H1 (cell line): Measurements from ENCODE around the gene GABRG3. TPM values are rescaled to one million over a fixed set of nuclear protein-coding genes. Genes with fewer than 3 reads are reported as not detected.

Experiments
- CTCF ChIA-PET: fragments of 300-600 bp; sonication (Branson Sonifier 250); formaldehyde crosslinking; loops from one replicate; lab custom pipeline; 2021; ENCODE audit not compliant: partially characterized antibody; lab: Charles Lee
- POLR2A ChIA-PET: fragments of 300-600 bp; sonication (Branson Sonifier 250); formaldehyde crosslinking; loops from one replicate; lab custom pipeline; 2021; ENCODE audit warnings: inconsistent platforms; ENCODE audit not compliant: partially characterized antibody; lab: Charles Lee
- DNase-seq, 2 experiments: peaks; one replicate each; pipeline versions ENCODE4 v3.0.0 to v3.0.0-alpha.2; 2010 to 2022; ENCODE audit warnings: low spot score in 2 of 2, low read depth in 1 of 2, mixed read lengths in 1 of 2
- FAIRE-seq: peaks from 2 replicates; lab custom pipeline; 2011; peaks lifted over from hg19 to GRCh38; lab: Jason Lieb, UNC
- H2AFZ ChIP-seq: 2 replicates; pipeline ENCODE4 v1.8.1; 2012; ENCODE audit warnings: low read length, inconsistent platforms
- H2AK5ac ChIP-seq: 2 replicates; pipeline ENCODE4 v1.6.1; 2013; ENCODE audit warnings: low read depth, low read length
- H2BK120ac ChIP-seq: replicated peaks from 2 replicates; pipeline ENCODE3; 2013; ENCODE audit warnings: low read depth, low read length, inconsistent platforms
- H2BK12ac ChIP-seq: 2 replicates; pipeline ENCODE4 v1.6.1; 2013; ENCODE audit warnings: low read depth, low read length
- H2BK15ac ChIP-seq: 2 replicates; pipeline ENCODE4 v1.6.1; 2013; ENCODE audit warnings: low read length
- H2BK20ac ChIP-seq: 2 replicates; pipeline ENCODE4 v1.6.1; 2013; ENCODE audit warnings: low read length
- H2BK5ac ChIP-seq: 2 replicates; pipeline ENCODE4 v1.6.1; 2013; ENCODE audit warnings: low read depth, low read length
- H3K14ac ChIP-seq: 2 replicates; pipeline ENCODE4 v1.6.1; 2013; ENCODE audit warnings: inconsistent platforms; ENCODE audit not compliant: insufficient read length
- H3K18ac ChIP-seq: 2 replicates; pipeline ENCODE4 v1.6.1; 2013; ENCODE audit warnings: low read length; ENCODE audit errors: extremely low read depth
- H3K23ac ChIP-seq: 2 replicates; pipeline ENCODE4 v1.6.1; 2013; ENCODE audit warnings: inconsistent platforms; ENCODE audit not compliant: insufficient read length
- H3K23me2 ChIP-seq: 2 replicates; pipeline ENCODE4 v1.6.1; 2013; ENCODE audit warnings: low read depth, low read length
- H3K27ac ChIP-seq: 2 replicates; pipeline ENCODE4 v1.6.1; 2011; ENCODE audit warnings: low read depth, low read length, inconsistent platforms
- H3K27me3 ChIP-seq, 4 experiments: replicated peaks in 1 of 4; 1 replicate in 1 of 4; 2 replicates in 3 of 4; pipeline versions ENCODE4 v1.6.1 to v1.8.1; 2011 to 2013; ENCODE audit warnings: low read length in 3 of 4, mild to moderate bottlenecking in 3 of 4, inconsistent platforms in 2 of 4, mixed read lengths in 2 of 4, moderate library complexity in 1 of 4; ENCODE audit not compliant: control insufficient read depth in 3 of 4, insufficient read depth in 3 of 4; ENCODE audit errors: extremely low read depth in 1 of 4
- H3K36me3 ChIP-seq, 4 experiments: 2 replicates each; pipeline versions ENCODE4 v1.6.1 to v1.8.1; 2011 to 2013; ENCODE audit warnings: mild to moderate bottlenecking in 4 of 4, low read length in 3 of 4, moderate library complexity in 2 of 4, control low read depth in 1 of 4, inconsistent platforms in 1 of 4; ENCODE audit not compliant: insufficient read depth in 4 of 4, control insufficient read depth in 2 of 4
- H3K4ac ChIP-seq: replicated peaks from 2 replicates; pipeline ENCODE3; 2013; ENCODE audit warnings: low read length, low read depth, mixed read lengths, inconsistent platforms; ENCODE audit not compliant: insufficient read length
- H3K4me1 ChIP-seq, 4 experiments: replicated peaks in 1 of 4; 1 replicate in 1 of 4; 2 replicates in 3 of 4; pipeline versions ENCODE4 v1.6.1 to v1.8.1; 2011 to 2013; ENCODE audit warnings: low read length in 3 of 4, inconsistent platforms in 2 of 4, mixed read lengths in 1 of 4; ENCODE audit not compliant: insufficient read depth in 4 of 4, control insufficient read depth in 3 of 4
- H3K4me2 ChIP-seq, 2 experiments: 2 replicates each; pipeline versions ENCODE4 v1.6.1 to v1.8.1; 2011 to 2013; ENCODE audit warnings: low read depth in 2 of 2, low read length in 2 of 2, control low read depth in 1 of 2, inconsistent platforms in 1 of 2, mild to moderate bottlenecking in 1 of 2; ENCODE audit not compliant: insufficient read depth in 1 of 2
- H3K4me3 ChIP-seq, 4 experiments: fragments of 200-600, 300-600 bp in 1 of 4; sonication (generic), shearing (Covaris generic), sonication (Bioruptor Twin) in 1 of 4; 2 replicates each; pipeline versions ENCODE4 v1.5.1 to v1.8.1; 2011 to 2016; ENCODE audit warnings: low read length in 4 of 4, low read depth in 3 of 4, control low read depth in 2 of 4, inconsistent platforms in 2 of 4, mild to moderate bottlenecking in 2 of 4, mixed read lengths in 1 of 4, moderate library complexity in 1 of 4; ENCODE audit not compliant: insufficient read depth in 2 of 4; ENCODE audit errors: extremely low read depth in 1 of 4
- H3K56ac ChIP-seq: replicated peaks from 2 replicates; pipeline ENCODE3; 2013; ENCODE audit warnings: low read depth, mild to moderate bottlenecking, mixed read lengths, low read length, inconsistent platforms; ENCODE audit not compliant: insufficient read length
- H3K79me1 ChIP-seq: 2 replicates; pipeline ENCODE4 v1.6.1; 2013; ENCODE audit warnings: low read depth, low read length, control low read depth
- H3K79me2 ChIP-seq, 2 experiments: 2 replicates each; pipeline versions ENCODE4 v1.6.1 to v1.8.1; 2012 to 2013; ENCODE audit warnings: low read length in 2 of 2, mild to moderate bottlenecking in 2 of 2, inconsistent platforms in 1 of 2; ENCODE audit not compliant: insufficient read depth in 2 of 2, control insufficient read depth in 1 of 2
- H3K9ac ChIP-seq, 4 experiments: replicated peaks in 1 of 4; 1 replicate in 1 of 4; 2 replicates in 3 of 4; pipeline versions ENCODE4 v1.6.1 to v1.8.1; 2011 to 2013; ENCODE audit warnings: low read depth in 3 of 4, low read length in 3 of 4, control low read depth in 2 of 4, mild to moderate bottlenecking in 2 of 4, moderate library complexity in 2 of 4, inconsistent platforms in 1 of 4; ENCODE audit errors: extremely low read depth in 1 of 4
- H3K9me3 ChIP-seq, 2 experiments: 2 replicates each; pipeline versions ENCODE4 v1.6.1 to v1.8.1; 2012 to 2013; ENCODE audit warnings: mild to moderate bottlenecking in 2 of 2, moderate library complexity in 2 of 2, control low read depth in 1 of 2, inconsistent platforms in 1 of 2, low read depth in 1 of 2, low read length in 1 of 2, mixed read lengths in 1 of 2; ENCODE audit not compliant: insufficient read depth in 2 of 2
- H4K20me1 ChIP-seq, 2 experiments: replicated peaks in 1 of 2; 2 replicates each; pipeline versions ENCODE3 to v1.8.1; 2011 to 2013; ENCODE audit warnings: inconsistent platforms in 2 of 2, low read length in 2 of 2, mild to moderate bottlenecking in 1 of 2; ENCODE audit not compliant: insufficient read depth in 2 of 2, control insufficient read depth in 1 of 2
- H4K5ac ChIP-seq: 2 replicates; pipeline ENCODE4 v1.6.1; 2013; ENCODE audit warnings: low read length, low read depth, mixed read lengths, inconsistent platforms; ENCODE audit not compliant: insufficient read length
- H4K8ac ChIP-seq: 2 replicates; pipeline ENCODE4 v1.8.0; 2013; ENCODE audit warnings: mild to moderate bottlenecking, moderate library complexity, low read length, inconsistent platforms; ENCODE audit not compliant: insufficient read depth; ENCODE audit errors: extremely low read depth
- H4K91ac ChIP-seq: replicated peaks from 2 replicates; pipeline ENCODE3; 2013; ENCODE audit warnings: low read length, mixed read lengths, inconsistent platforms; ENCODE audit not compliant: insufficient read length
- CBX8 ChIP-seq: fragments of 300-800, 300-1000 bp; sonication (generic); IDR thresholded peaks from 2 replicates; pipeline ENCODE4 v1.7.1; 2016; ENCODE audit warnings: low read depth, low read length, borderline replicate concordance
- CTBP2 ChIP-seq: IDR thresholded peaks from 2 replicates; pipeline ENCODE4 v1.7.0; 2011; ENCODE audit warnings: borderline replicate concordance, mild to moderate bottlenecking, moderate library complexity, mixed read lengths, low read length; ENCODE audit not compliant: insufficient read depth, insufficient read length
- HDAC2 ChIP-seq, 2 experiments: fragments of 300-600 bp in 1 of 2; sonication (generic) in 1 of 2; IDR thresholded peaks; 2 replicates each; pipeline ENCODE4 v1.6.1; 2011 to 2012; ENCODE audit warnings: low read depth in 2 of 2, low read length in 2 of 2, mild to moderate bottlenecking in 2 of 2, moderate library complexity in 2 of 2, borderline replicate concordance in 1 of 2, inconsistent platforms in 1 of 2
- NANOG ChIP-seq: IDR thresholded peaks from 2 replicates; pipeline ENCODE4 v1.6.1; 2011; ENCODE audit warnings: low read length, low read depth, mild to moderate bottlenecking, inconsistent platforms; ENCODE audit not compliant: insufficient read depth, poor library complexity, severe bottlenecking
- RAD21 ChIP-seq, 2 experiments: IDR thresholded peaks in 1 of 2; conservative IDR thresholded peaks in 1 of 2; 2 replicates each; pipeline ENCODE4 v1.6.1; 2011; ENCODE audit warnings: low read depth in 2 of 2, low read length in 2 of 2, improper control_type of control experiment in 1 of 2, inconsistent platforms in 1 of 2, mild to moderate bottlenecking in 1 of 2, moderate library complexity in 1 of 2
- SIN3A ChIP-seq, 2 experiments: IDR thresholded peaks in 1 of 2; conservative IDR thresholded peaks in 1 of 2; 2 replicates each; pipeline ENCODE4 v1.6.1; 2011 to 2012; ENCODE audit warnings: low read length in 2 of 2, improper control_type of control experiment in 1 of 2, low read depth in 1 of 2, mild to moderate bottlenecking in 1 of 2
- SIX5 ChIP-seq: IDR thresholded peaks from 2 replicates; pipeline ENCODE4 v1.6.1; 2011; ENCODE audit warnings: mild to moderate bottlenecking, low read depth, low read length
- TAF1 ChIP-seq: IDR thresholded peaks from 2 replicates; pipeline ENCODE4 v1.6.1; 2011; ENCODE audit warnings: mild to moderate bottlenecking, low read depth, low read length
- WGBS, 2 experiments: shearing (Covaris generic) in 1 of 2; methylation state at CpG; one replicate each; pipeline versions ENCODE4 v1.1.6 to v1.1.7; 2013 to 2015; ENCODE audit warnings: low lambda C conversion rate in 2 of 2, mixed read lengths in 2 of 2, inconsistent platforms in 1 of 2, low coverage in 1 of 2, missing lambda C conversion rate in 1 of 2; ENCODE audit not compliant: insufficient replicate concordance in 2 of 2, insufficient coverage in 1 of 2, insufficient read length in 1 of 2; ENCODE audit errors: extremely low coverage in 1 of 2, missing lambda C conversion rate in 1 of 2; 5-methylcytosine and 5-hydroxymethylcytosine counted together
- polyA plus RNA-seq, 7 experiments: library from polyadenylated mRNA; depleted of rRNA in 3 of 7; stranded (reverse) in 5 of 7; unstranded in 2 of 7; fragments of >200 nt in 5 of 7; fragments of 200-250 nt in 2 of 7; gene quantifications; 1 replicate in 5 of 7; 2 replicates in 1 of 7; 4 replicates in 1 of 7; pipeline versions ENCODE4 v1.2.1 to v1.2.3, GENCODE V29; 2011 to 2013; ENCODE audit warnings: missing spikeins in 2 of 7, mixed read lengths in 2 of 7
- total RNA-seq: library from RNA; stranded (reverse); fragmentation: NEBNext Ultra II Directional; extraction: Animal tissue kit (Norgen Biotek cat#: 25700); gene quantifications from 2 replicates; pipeline ENCODE4 v1.2.1, GENCODE V29; 2021
- TF ChIP-seq, protein P1 (sequence below): IDR thresholded peaks from 2 replicates; pipeline ENCODE4 v1.6.1; 2012; ENCODE audit warnings: inconsistent platforms
- TF ChIP-seq, protein P2 (sequence below): IDR thresholded peaks from 2 replicates; pipeline ENCODE4 v1.6.1; 2011; ENCODE audit warnings: low read length, improper control_type of control experiment

GABRG3 gene
- total and polyA plus RNA-seq, 2 of the 8 experiments (the other 6 are each of a cell fraction or from before 2014, with no cell fraction given), result 0.17 to 0.80 TPM

DNA sequence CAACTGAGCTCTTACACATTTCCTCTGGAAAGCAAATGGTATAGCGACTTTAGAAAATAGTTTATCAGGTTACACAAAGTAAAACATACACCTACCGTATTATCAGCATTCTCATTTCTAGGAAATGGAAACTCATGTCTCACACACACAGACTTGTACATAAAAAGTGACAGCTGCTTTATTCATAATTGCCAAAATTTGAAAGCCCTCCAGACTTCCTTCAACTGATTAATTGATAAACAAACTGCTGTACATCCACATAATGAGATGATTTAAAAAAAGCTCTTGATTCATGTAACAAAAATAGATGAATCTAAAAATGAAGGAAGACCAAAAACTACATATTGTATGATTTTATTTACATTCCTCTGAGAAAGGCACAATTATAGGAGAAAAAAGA, 425.5 kb downstream of the GABRG3 start:
- Histone ChIP-seq H2AFZ (no peak overlapping the region), H3K56ac (no peak overlapping the region), H3K79me1 (no peaks in the 10 kb centered on the region), H3K27ac (no peak overlapping the region), H4K5ac (no peak overlapping the region), H3K36me3 (no peaks in the 10 kb centered on the region), H3K23ac (no peak overlapping the region), H3K23me2 (peaks cover 1% of the 10 kb centered on the region; the same call in 1 of the 2 replicates), H2AK5ac (no peak overlapping the region), H3K79me2 (no peaks in the 10 kb centered on the region), H3K4me2 (no peak overlapping the region), H4K8ac (no peak overlapping the region), H4K20me1 (no peaks in the 10 kb centered on the region), H3K4me1 (peaks cover 2 to 6% (median 4%) of the 10 kb centered on the region in 4 experiments; a peak in 5 of 7 replicates), H3K4me3 (no peak overlapping the region), H3K9ac (no peak overlapping the region), H2BK120ac (no peak overlapping the region), H3K14ac (no peak overlapping the region), H2BK12ac (no peak overlapping the region), H4K91ac (no peak overlapping the region), H2BK20ac (no peak overlapping the region), H3K4ac (no peak overlapping the region), H3K27me3 (no peaks in the 10 kb centered on the region), H3K18ac (no peak overlapping the region), H2BK15ac (no peak overlapping the region), H2BK5ac (no peak overlapping the region), H3K9me3 (no peaks in the 10 kb centered on the region)
- ChIA-PET CTCF (interaction anchor here (0.6 kb wide), 1 partner anchor 1136 kb away, joined by 3 read pairs; no protein-coding TSS in a partner anchor), POLR2A (no interaction called here)
- no peak for DNase-seq
- WGBS, 2 experiments, result 89% methylated on average over 2 of the region's 2 CpGs; no CpG with 5 or more reads in 1 of the 2 experiments
- no peak for FAIRE-seq
- no peak for TF ChIP-seq NANOG
- TF ChIP-seq RAD21 (IDR thresholded peaks at IDR 0.05 in 1 of 2, conservative IDR thresholded peaks at IDR 0.05 in 1 of 2; ENCODE audit: low read depth in 2 of 2, low read length in 2 of 2), result no peak
- no peak for TF ChIP-seq HDAC2 (IDR thresholded peaks at IDR 0.05; ENCODE audit: borderline replicate concordance in 1 of 2, low read depth in 2 of 2, low read length in 2 of 2)
- no peak for TF ChIP-seq CBX8
- TF ChIP-seq, protein P1, sequence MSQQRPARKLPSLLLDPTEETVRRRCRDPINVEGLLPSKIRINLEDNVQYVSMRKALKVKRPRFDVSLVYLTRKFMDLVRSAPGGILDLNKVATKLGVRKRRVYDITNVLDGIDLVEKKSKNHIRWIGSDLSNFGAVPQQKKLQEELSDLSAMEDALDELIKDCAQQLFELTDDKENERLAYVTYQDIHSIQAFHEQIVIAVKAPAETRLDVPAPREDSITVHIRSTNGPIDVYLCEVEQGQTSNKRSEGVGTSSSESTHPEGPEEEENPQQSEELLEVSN, result no peak
- TF ChIP-seq TAF1, result no peak
- no peak for TF ChIP-seq CTBP2
- no peak for TF ChIP-seq SIN3A (conservative IDR thresholded peaks at IDR 0.05 in 1 of 2, IDR thresholded peaks at IDR 0.05 in 1 of 2; ENCODE audit: low read depth in 1 of 2, low read length in 2 of 2)
- no peak for TF ChIP-seq SIX5
- TF ChIP-seq, protein P2, sequence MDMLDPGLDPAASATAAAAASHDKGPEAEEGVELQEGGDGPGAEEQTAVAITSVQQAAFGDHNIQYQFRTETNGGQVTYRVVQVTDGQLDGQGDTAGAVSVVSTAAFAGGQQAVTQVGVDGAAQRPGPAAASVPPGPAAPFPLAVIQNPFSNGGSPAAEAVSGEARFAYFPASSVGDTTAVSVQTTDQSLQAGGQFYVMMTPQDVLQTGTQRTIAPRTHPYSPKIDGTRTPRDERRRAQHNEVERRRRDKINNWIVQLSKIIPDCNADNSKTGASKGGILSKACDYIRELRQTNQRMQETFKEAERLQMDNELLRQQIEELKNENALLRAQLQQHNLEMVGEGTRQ, result no peak
